Caco-2 (cell line): ENCODE measurements around the gene PUM1. TPM values are rescaled to one million over a fixed set of nuclear protein-coding genes. Genes with fewer than 3 reads are reported as not detected.

Experiments used
- BruUV-seq: library from RNA; stranded (reverse); fragments of 400-500 nt; replicated peaks from 2 replicates; lab custom pipeline; 2021; lab: Mats Ljungman, UMichigan
- CTCF ChIA-PET: fragments of 300-600 bp; sonication (Branson Sonifier 250); formaldehyde crosslinking; loops from one replicate; lab custom pipeline; 2022; ENCODE audit warnings: antibody characterized with exemption; lab: Charles Lee
- POLR2A ChIA-PET: fragments of 300-600 bp; sonication (Branson Sonifier 250); formaldehyde crosslinking; loops from one replicate; lab custom pipeline; 2022; ENCODE audit warnings: antibody characterized with exemption; lab: Charles Lee
- DNase-seq, 2 experiments: peaks; one replicate each; pipeline versions ENCODE4 v3.0.0 to v3.0.0-alpha.2; 2020 to 2022
- H3K27me3 ChIP-seq: replicated peaks from 2 replicates; pipeline ENCODE4 v1.6.0; 2011; ENCODE audit warnings: low read length; ENCODE audit not compliant: control insufficient read depth, insufficient read depth
- H3K36me3 ChIP-seq: 2 replicates; pipeline ENCODE4 v1.5.1; 2011; ENCODE audit warnings: low read length; ENCODE audit not compliant: control insufficient read depth, insufficient read depth
- H3K4me1 ChIP-seq: fragments of 250-450 bp; sonication (Bioruptor Pico); 2 replicates; pipeline ENCODE4 v1.5.1; 2020; ENCODE audit warnings: mild to moderate bottlenecking
- H3K4me3 ChIP-seq: 2 replicates; pipeline ENCODE4 v1.5.1; 2011; ENCODE audit warnings: low read depth, mild to moderate bottlenecking, control low read depth, low read length
- H3K9me3 ChIP-seq: fragments of 250-450 bp; sonication (Bioruptor Pico); 2 replicates; pipeline ENCODE4 v1.5.1; 2020; ENCODE audit warnings: mild to moderate bottlenecking, moderate library complexity
- H3K27ac Mint-ChIP-seq: one replicate; pipeline ENCODE4 v1.8.0; 2022; ENCODE audit warnings: mixed read lengths; ENCODE audit not compliant: unreplicated experiment
- H3K27me3 Mint-ChIP-seq: one replicate; pipeline ENCODE4 v1.8.0; 2022; ENCODE audit warnings: mixed read lengths; ENCODE audit not compliant: insufficient read depth, unreplicated experiment
- H3K36me3 Mint-ChIP-seq: one replicate; pipeline ENCODE4 v1.8.0; 2022; ENCODE audit warnings: mild to moderate bottlenecking, mixed read lengths; ENCODE audit not compliant: insufficient read depth, unreplicated experiment
- H3K4me1 Mint-ChIP-seq: one replicate; pipeline ENCODE4 v1.8.0; 2022; ENCODE audit warnings: low read depth, mixed read lengths; ENCODE audit not compliant: unreplicated experiment
- H3K4me3 Mint-ChIP-seq: one replicate; pipeline ENCODE4 v1.8.0; 2022; ENCODE audit warnings: mild to moderate bottlenecking, moderate library complexity, mixed read lengths; ENCODE audit not compliant: unreplicated experiment
- H3K9me3 Mint-ChIP-seq: one replicate; pipeline ENCODE4 v1.8.0; 2022; ENCODE audit warnings: mixed read lengths; ENCODE audit not compliant: unreplicated experiment
- intact Hi-C: fragments of 100-400 bp; cut with micrococcal nuclease; formaldehyde crosslinking; loops from one replicate; pipeline ENCODE4 v1.10.0; 2022; ENCODE audit not compliant: unreplicated experiment
- total RNA-seq: library from RNA; stranded (reverse); gene quantifications from 2 replicates; pipeline ENCODE4 v1.2.3, GENCODE V29; 2022
- TF ChIP-seq, protein P1 (sequence below), 2 experiments: fragments of 200-600 bp in 1 of 2; IDR thresholded peaks; 1 replicate in 1 of 2; 2 replicates in 1 of 2; pipeline versions ENCODE4 v1.5.1 to v1.8.0; 2011 to 2022; ENCODE audit warnings: antibody characterized with exemption in 1 of 2, control low read depth in 1 of 2, inconsistent platforms in 1 of 2, low read depth in 1 of 2, low read length in 1 of 2, mild to moderate bottlenecking in 1 of 2, moderate library complexity in 1 of 2; ENCODE audit not compliant: insufficient read depth in 1 of 2, severe bottlenecking in 1 of 2, unreplicated experiment in 1 of 2

PUM1 gene
- total RNA-seq, 1 experiment from 2014 or later: 93.7 TPM

GRCh38 chr1:31105646-31106045 lies 40.1 kb upstream of the PUM1 start:
- Mint-ChIP-seq H3K36me3 (no peaks in the 10 kb centered on the region), H3K4me1 (peaks cover 3% of the 10 kb centered on the region), H3K9me3 (no peaks in the 10 kb centered on the region), H3K27me3 (no peaks in the 10 kb centered on the region), H3K4me3 (no peak overlapping the region), H3K27ac (no peak overlapping the region)
- DNase-seq: no peak
- H3K36me3 ChIP-seq: no peaks in the 10 kb centered on the region
- H3K9me3 ChIP-seq: no peaks in the 10 kb centered on the region
- no peaks in the 10 kb centered on the region for H3K27me3 ChIP-seq
- ChIA-PET CTCF (no interaction called here), POLR2A (no interaction called here)
- peaks cover 1% of the 10 kb centered on the region; the same call in 1 of the 2 replicates for H3K4me1 ChIP-seq
- TF ChIP-seq, protein P1, sequence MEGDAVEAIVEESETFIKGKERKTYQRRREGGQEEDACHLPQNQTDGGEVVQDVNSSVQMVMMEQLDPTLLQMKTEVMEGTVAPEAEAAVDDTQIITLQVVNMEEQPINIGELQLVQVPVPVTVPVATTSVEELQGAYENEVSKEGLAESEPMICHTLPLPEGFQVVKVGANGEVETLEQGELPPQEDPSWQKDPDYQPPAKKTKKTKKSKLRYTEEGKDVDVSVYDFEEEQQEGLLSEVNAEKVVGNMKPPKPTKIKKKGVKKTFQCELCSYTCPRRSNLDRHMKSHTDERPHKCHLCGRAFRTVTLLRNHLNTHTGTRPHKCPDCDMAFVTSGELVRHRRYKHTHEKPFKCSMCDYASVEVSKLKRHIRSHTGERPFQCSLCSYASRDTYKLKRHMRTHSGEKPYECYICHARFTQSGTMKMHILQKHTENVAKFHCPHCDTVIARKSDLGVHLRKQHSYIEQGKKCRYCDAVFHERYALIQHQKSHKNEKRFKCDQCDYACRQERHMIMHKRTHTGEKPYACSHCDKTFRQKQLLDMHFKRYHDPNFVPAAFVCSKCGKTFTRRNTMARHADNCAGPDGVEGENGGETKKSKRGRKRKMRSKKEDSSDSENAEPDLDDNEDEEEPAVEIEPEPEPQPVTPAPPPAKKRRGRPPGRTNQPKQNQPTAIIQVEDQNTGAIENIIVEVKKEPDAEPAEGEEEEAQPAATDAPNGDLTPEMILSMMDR (IDR thresholded peaks at IDR 0.05; ENCODE audit: insufficient read depth in 1 of 2, low read depth in 1 of 2, low read length in 1 of 2, severe bottlenecking in 1 of 2, unreplicated experiment in 1 of 2): no peak
- no peak overlapping the region for H3K4me3 ChIP-seq
- intact Hi-C loops: no loop called here
- no TSS peak for BruUV-seq

- intact Hi-C loops: no loop called here
- no TSS peak for BruUV-seq
- H3K27ac Mint-ChIP-seq: no peak overlapping the region
- Histone ChIP-seq H3K9me3 (no peaks in the 10 kb centered on the region), H3K27me3 (no peaks in the 10 kb centered on the region), H3K4me1 (peaks cover 7% of the 10 kb centered on the region), H3K36me3 (no peaks in the 10 kb centered on the region), H3K4me3 (no peak overlapping the region)
- no peaks in the 10 kb centered on the region for H3K27me3 Mint-ChIP-seq
- H3K4me3 Mint-ChIP-seq: no peak overlapping the region
- peaks cover 6% of the 10 kb centered on the region for H3K4me1 Mint-ChIP-seq
- H3K9me3 Mint-ChIP-seq: no peaks in the 10 kb centered on the region
- H3K36me3 Mint-ChIP-seq: no peaks in the 10 kb centered on the region
- no peak for DNase-seq
- POLR2A ChIA-PET: no interaction called here
- TF ChIP-seq, protein P1 (IDR thresholded peaks at IDR 0.05; ENCODE audit: insufficient read depth in 1 of 2, low read depth in 1 of 2, low read length in 1 of 2, severe bottlenecking in 1 of 2, unreplicated experiment in 1 of 2): no peak
- CTCF ChIA-PET: no interaction called here
Observed at GRCh38 chr1:31102501-31102950, 37.0 kb upstream of the PUM1 start.

GRCh38 chr1:31101147-31101502 lies 35.6 kb upstream of the PUM1 start:
- H3K4me1 Mint-ChIP-seq: peaks cover 6% of the 10 kb centered on the region
- intact Hi-C loops: no loop called here
- Histone ChIP-seq H3K36me3 (no peaks in the 10 kb centered on the region), H3K27me3 (no peaks in the 10 kb centered on the region), H3K4me1 (peaks cover 7% of the 10 kb centered on the region), H3K4me3 (no peak overlapping the region), H3K9me3 (no peaks in the 10 kb centered on the region)
- no peak overlapping the region for H3K27ac Mint-ChIP-seq
- TF ChIP-seq, protein P1 (IDR thresholded peaks at IDR 0.05; ENCODE audit: insufficient read depth in 1 of 2, low read depth in 1 of 2, low read length in 1 of 2, severe bottlenecking in 1 of 2, unreplicated experiment in 1 of 2): no peak
- DNase-seq: no peak
- no peaks in the 10 kb centered on the region for H3K36me3 Mint-ChIP-seq
- ChIA-PET POLR2A (no interaction called here), CTCF (no interaction called here)
- no TSS peak for BruUV-seq
- H3K27me3 Mint-ChIP-seq: no peaks in the 10 kb centered on the region
- H3K4me3 Mint-ChIP-seq: no peak overlapping the region
- no peaks in the 10 kb centered on the region for H3K9me3 Mint-ChIP-seq
